ENCODE results near the gene WDR11. TPM values are rescaled to one million over a fixed set of nuclear protein-coding genes. Genes with fewer than 3 reads are reported as not detected.

The WDR11 gene, protein sequence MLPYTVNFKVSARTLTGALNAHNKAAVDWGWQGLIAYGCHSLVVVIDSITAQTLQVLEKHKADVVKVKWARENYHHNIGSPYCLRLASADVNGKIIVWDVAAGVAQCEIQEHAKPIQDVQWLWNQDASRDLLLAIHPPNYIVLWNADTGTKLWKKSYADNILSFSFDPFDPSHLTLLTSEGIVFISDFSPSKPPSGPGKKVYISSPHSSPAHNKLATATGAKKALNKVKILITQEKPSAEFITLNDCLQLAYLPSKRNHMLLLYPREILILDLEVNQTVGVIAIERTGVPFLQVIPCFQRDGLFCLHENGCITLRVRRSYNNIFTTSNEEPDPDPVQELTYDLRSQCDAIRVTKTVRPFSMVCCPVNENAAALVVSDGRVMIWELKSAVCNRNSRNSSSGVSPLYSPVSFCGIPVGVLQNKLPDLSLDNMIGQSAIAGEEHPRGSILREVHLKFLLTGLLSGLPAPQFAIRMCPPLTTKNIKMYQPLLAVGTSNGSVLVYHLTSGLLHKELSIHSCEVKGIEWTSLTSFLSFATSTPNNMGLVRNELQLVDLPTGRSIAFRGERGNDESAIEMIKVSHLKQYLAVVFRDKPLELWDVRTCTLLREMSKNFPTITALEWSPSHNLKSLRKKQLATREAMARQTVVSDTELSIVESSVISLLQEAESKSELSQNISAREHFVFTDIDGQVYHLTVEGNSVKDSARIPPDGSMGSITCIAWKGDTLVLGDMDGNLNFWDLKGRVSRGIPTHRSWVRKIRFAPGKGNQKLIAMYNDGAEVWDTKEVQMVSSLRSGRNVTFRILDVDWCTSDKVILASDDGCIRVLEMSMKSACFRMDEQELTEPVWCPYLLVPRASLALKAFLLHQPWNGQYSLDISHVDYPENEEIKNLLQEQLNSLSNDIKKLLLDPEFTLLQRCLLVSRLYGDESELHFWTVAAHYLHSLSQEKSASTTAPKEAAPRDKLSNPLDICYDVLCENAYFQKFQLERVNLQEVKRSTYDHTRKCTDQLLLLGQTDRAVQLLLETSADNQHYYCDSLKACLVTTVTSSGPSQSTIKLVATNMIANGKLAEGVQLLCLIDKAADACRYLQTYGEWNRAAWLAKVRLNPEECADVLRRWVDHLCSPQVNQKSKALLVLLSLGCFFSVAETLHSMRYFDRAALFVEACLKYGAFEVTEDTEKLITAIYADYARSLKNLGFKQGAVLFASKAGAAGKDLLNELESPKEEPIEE
- total RNA-seq = 100 to 1,000 TPM in 2 of 5 donors, 10 to 100 TPM in 2, 1 to 10 TPM in 1; 9.9 to 122 (median 44.6) TPM
- 10 to 100 TPM; 16.0 to 22.6 (median 20.2) TPM for polyA plus RNA-seq
- long read RNA-seq, donor 1, transcript WDR11-210 (1 exons, 2,229 nt) = major isoform, 6 of 6 reads
- long read RNA-seq, donor 1, partial matches to known transcripts = 0 of 6 reads
- long read RNA-seq, donor 1, other reads (novel, unspliced or antisense) = 0 of 6 reads
- long read RNA-seq, donor 2, full-length matches to known transcripts = 16 of 16 reads
- long read RNA-seq, donor 2, partial matches to known transcripts = 0 of 16 reads
- long read RNA-seq, donor 2, other reads (novel, unspliced or antisense) = 0 of 16 reads
- long read RNA-seq, donor 3, partial matches to known transcripts = 0 of 3 reads
- long read RNA-seq, donor 3, other reads (novel, unspliced or antisense) = 0 of 3 reads
- long read RNA-seq, donor 4 = 0 reads
- long read RNA-seq, donor 5, full-length matches to known transcripts = 9 of 9 reads
- long read RNA-seq, donor 5, partial matches to known transcripts = 0 of 9 reads
- long read RNA-seq, donor 5, other reads (novel, unspliced or antisense) = 0 of 9 reads
- long read RNA-seq, donor 6, full-length matches to known transcripts = 35 of 42 reads
- long read RNA-seq, donor 6, partial matches to known transcripts = 7 of 42 reads
- long read RNA-seq, donor 6, other reads (novel, unspliced or antisense) = 0 of 42 reads
- long read RNA-seq, donor 7, full-length matches to known transcripts = 5 of 5 reads
- long read RNA-seq, donor 7, partial matches to known transcripts = 0 of 5 reads
- long read RNA-seq, donor 7, other reads (novel, unspliced or antisense) = 0 of 5 reads
- long read RNA-seq, donor 8, full-length matches to known transcripts = 6 of 6 reads
- long read RNA-seq, donor 8, partial matches to known transcripts = 0 of 6 reads
- long read RNA-seq, donor 8, other reads (novel, unspliced or antisense) = 0 of 6 reads
- long read RNA-seq, donor 9, transcript WDR11-210 (1 exons, 2,229 nt) = major isoform, 7 of 7 reads
- long read RNA-seq, donor 9, partial matches to known transcripts = 0 of 7 reads
- long read RNA-seq, donor 9, other reads (novel, unspliced or antisense) = 0 of 7 reads
- long read RNA-seq, donor 10, partial matches to known transcripts = 0 of 3 reads
- long read RNA-seq, donor 10, other reads (novel, unspliced or antisense) = 0 of 3 reads

DNA sequence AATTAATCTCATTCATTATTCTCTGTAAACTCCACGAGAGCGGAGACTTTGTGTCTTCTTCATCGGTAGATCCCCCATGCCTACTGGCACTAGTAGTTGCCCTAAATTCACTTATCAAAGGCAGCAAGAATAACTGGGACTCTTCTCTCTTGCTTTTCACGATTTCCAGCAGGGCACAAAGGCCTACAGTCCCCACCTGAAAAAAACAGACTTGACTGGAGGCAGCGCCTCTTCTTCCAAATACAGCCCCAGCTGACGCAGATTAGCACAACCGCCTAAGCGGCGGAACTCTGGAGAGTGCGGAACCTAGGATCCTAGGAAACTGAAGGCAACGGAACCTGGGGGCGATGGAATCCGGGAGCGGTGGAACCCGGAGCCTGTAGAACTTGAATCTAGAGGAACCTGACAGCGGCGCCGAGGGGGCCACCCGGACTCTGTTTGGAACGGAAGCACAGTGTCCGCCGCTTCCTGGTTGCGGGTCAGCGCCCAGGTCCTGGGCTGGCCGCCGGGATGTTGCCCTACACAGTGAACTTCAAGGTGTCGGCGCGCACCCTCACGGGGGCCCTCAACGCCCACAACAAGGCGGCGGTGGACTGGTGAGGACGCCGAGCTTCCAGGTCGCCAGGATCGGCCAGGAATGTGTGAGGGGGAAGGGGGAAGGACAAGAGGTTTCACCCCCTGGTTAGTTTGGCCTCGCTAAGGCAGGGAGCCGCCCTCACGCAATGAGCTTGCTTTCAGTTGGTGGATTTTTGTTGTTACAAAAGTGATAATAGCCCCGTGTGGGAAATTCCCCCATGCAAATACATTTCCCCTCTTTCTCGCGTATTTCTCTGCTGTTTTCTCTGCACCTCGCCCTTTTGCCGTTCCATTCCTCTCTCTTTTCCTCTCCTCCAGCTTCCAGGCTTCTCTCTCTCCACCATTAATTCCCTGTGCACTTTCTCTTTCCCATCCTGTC lies at the start of gene WDR11:
TSS of gene WDR11 (plus strand) at position 452 of the 955 bp plus-strand sequence. CDS start at position 511, 59 bp downstream.
- no peaks in the 10 kb centered on the region for H3K27me3 ChIP-seq
- H3K4me1 ChIP-seq = peaks cover 4 to 34% (median 26%) of the 10 kb centered on the region in 4 donors
- DNase-seq = peak; percentile 90 to 96
- TF ChIP-seq EP300 (IDR thresholded peaks at IDR 0.05) (no peak), POLR2AphosphoS5 (IDR thresholded peaks at IDR 0.05) (peak; percentile 12 to 91 (median 88)), POLR2A (IDR thresholded peaks at IDR 0.05) (peak in 1 of 4 donors; percentile 38)
- H3K9me3 ChIP-seq = no peaks in the 10 kb centered on the region
- peaks cover 5 to 28% (median 12%) of the 10 kb centered on the region in 4 donors for H3K36me3 ChIP-seq
- peak within 1 kb of the TSS; percentile 69 to 85 (median 75) for H3K4me3 ChIP-seq
- H3K27ac ChIP-seq = peak within 1 kb of the TSS; percentile 77 to 89 (median 83)
- WGBS, 5 donors = 3 to 5% (median 3%) methylated on average over 37 to 45 of the region's 45 CpGs
- intact Hi-C loops (cut with DNase I; ENCODE audit: low total_unique reads) = no loop called here

- 28 to 62% (median 41%) methylated on average over 3 of the region's 3 CpGs for WGBS, 5 donors
- no peak overlapping the region for H3K27ac ChIP-seq
- no peak for TF ChIP-seq POLR2AphosphoS5 (IDR thresholded peaks at IDR 0.05)
- TF ChIP-seq POLR2A (IDR thresholded peaks at IDR 0.05) = no peak
- no peak for TF ChIP-seq CTCF (IDR thresholded peaks at IDR 0.05)
- no peak for TF ChIP-seq EP300 (IDR thresholded peaks at IDR 0.05)
These were observed 48.2 kb upstream of the WDR11 start for GRCh38 chr10:120802935-120803334.

GRCh38 chr10:120803972-120804371 lies 47.2 kb upstream of the WDR11 start:
- no peak for TF ChIP-seq POLR2A (IDR thresholded peaks at IDR 0.05)
- TF ChIP-seq EP300 (IDR thresholded peaks at IDR 0.05) = no peak
- no peak for TF ChIP-seq POLR2AphosphoS5 (IDR thresholded peaks at IDR 0.05)
- DNase-seq = no peak
- Histone ChIP-seq H3K27me3 (no peaks in the 10 kb centered on the region), H3K9me3 (no peaks in the 10 kb centered on the region), H3K36me3 (no peaks in the 10 kb centered on the region), H3K4me1 (no peaks in the 10 kb centered on the region), H3K27ac (no peak overlapping the region), H3K4me3 (no peak overlapping the region)
- intact Hi-C loops (cut with DNase I; ENCODE audit: low total_unique reads) = no loop called here
- WGBS, 5 donors = 80 to 89% (median 86%) methylated on average over 5 of the region's 5 CpGs

More at GRCh38 chr10:120802935-120803334, 48.2 kb upstream of the WDR11 start:
- intact Hi-C loops (cut with DNase I; ENCODE audit: low total_unique reads) = no loop called here
- Histone ChIP-seq H3K4me1 (no peaks in the 10 kb centered on the region), H3K27me3 (no peaks in the 10 kb centered on the region), H3K9me3 (no peaks in the 10 kb centered on the region), H3K4me3 (no peak overlapping the region), H3K36me3 (no peaks in the 10 kb centered on the region)
- no peak for DNase-seq
